ENCODE data around the gene ANGPTL4.
"Not testable (repeated sequence)": the region's sequence is repeated elsewhere in the genome, so short reads cannot be mapped to it uniquely, and the experiment has no call there.

Gene ANGPTL4

GRCh38 chr19:8334458-8335342, 29.3 kb upstream of the ANGPTL4 start:
- DNase-seq: peak; percentile 84

- peak; percentile 70 for DNase-seq
Observed at GRCh38 chr19:8335343-8336071, 28.4 kb upstream of the ANGPTL4 start.

GRCh38 chr19:8336072-8336569, 27.8 kb upstream of the ANGPTL4 start:
- DNase-seq: no peak

GRCh38 chr19:8336660-8337059, 27.3 kb upstream of the ANGPTL4 start:
- DNase-seq: no peak

GRCh38 chr19:8337728-8338127, 26.2 kb upstream of the ANGPTL4 start:
- no peak for DNase-seq

GRCh38 chr19:8338835-8339234, 25.1 kb upstream of the ANGPTL4 start:
- DNase-seq: no peak

GRCh38 chr19:8340341-8341096, 23.4 kb upstream of the ANGPTL4 start:
- peak; percentile 72 for DNase-seq

- not testable (repeated sequence) for DNase-seq
Observed at GRCh38 chr19:8341504-8341903, 22.5 kb upstream of the ANGPTL4 start.

GRCh38 chr19:8342316-8342683, 21.7 kb upstream of the ANGPTL4 start:
- no peak for DNase-seq

GRCh38 chr19:8342684-8343482, 21.1 kb upstream of the ANGPTL4 start, which contains the start of gene KANK3:
KANK3 (minus strand) TSS chr19:8343262; CDS start chr19:8337828, 5,434 bp downstream.
- peak; percentile 99 for DNase-seq

GRCh38 chr19:8343483-8343844, 20.5 kb upstream of the ANGPTL4 start:
- DNase-seq: no peak

GRCh38 chr19:8349629-8350372, 14.2 kb upstream of the ANGPTL4 start:
- not testable (repeated sequence) for DNase-seq

GRCh38 chr19:8352134-8352827, 11.7 kb upstream of the ANGPTL4 start:
- DNase-seq: no peak

GRCh38 chr19:8352845-8353244, 11.1 kb upstream of the ANGPTL4 start:
- not testable (repeated sequence) for DNase-seq

GRCh38 chr19:8355631-8356402, 8.1 kb upstream of the ANGPTL4 start:
- peak; percentile 95 for DNase-seq

- DNase-seq: no peak
Observed at GRCh38 chr19:8357007-8357521, 6.9 kb upstream of the ANGPTL4 start.

GRCh38 chr19:8358948-8359347, 5.0 kb upstream of the ANGPTL4 start:
- DNase-seq: no peak

GRCh38 chr19:8360196-8360595, 3.8 kb upstream of the ANGPTL4 start:
- DNase-seq: no peak

- peak; percentile 70 for DNase-seq
Observed at GRCh38 chr19:8361921-8362793, 1.8 kb upstream of the ANGPTL4 start.
